K562 (cell line): ENCODE data around the gene CRIP3. TPM values are rescaled to one million over a fixed set of nuclear protein-coding genes. Genes with fewer than 3 reads are reported as not detected.

Source experiments
- ATAC-seq: fragments of 200-7000 bp; cut with Tn5 transposase; 3 replicates; pipeline ENCODE4 v1.9.1; 2020; ENCODE audit warnings: moderate library complexity
- BruUV-seq: library from RNA; stranded (reverse); fragments of 400-500 nt; replicated peaks from 2 replicates; lab custom pipeline; 2021; lab: Mats Ljungman, UMichigan
- CTCF ChIA-PET: fragments of 300-600 bp; formaldehyde crosslinking; extraction: SDS; loops from one replicate; lab custom pipeline; 2021; ENCODE audit warnings: low intra/inter-chr PET ratio; lab: Yijun Ruan, JAX
- POLR2A ChIA-PET: fragments of 300-600, 350-650 bp; sonication (Branson Sonifier 250); formaldehyde crosslinking; extraction: SDS; loops from one replicate; lab custom pipeline; 2021; ENCODE audit warnings: antibody characterized with exemption, inconsistent platforms; lab: Yijun Ruan, JAX
- DNase-seq, 4 experiments: peaks; one replicate each; pipeline versions ENCODE4 v3.0.0 to v3.0.0-alpha.2; 2011 to 2018; ENCODE audit warnings: low spot score in 3 of 4, mixed read lengths in 3 of 4; ENCODE audit errors: extremely low read depth in 1 of 4
- FAIRE-seq: peaks from 2 replicates; lab custom pipeline; 2011; peaks lifted over from hg19 to GRCh38; lab: Jason Lieb, UNC
- H2AFZ ChIP-seq: 2 replicates; pipeline ENCODE4 v1.6.0; 2011; ENCODE audit warnings: low read depth, low read length, control low read depth, inconsistent platforms
- H3K27ac ChIP-seq: fragments of 200-600 bp; 3 replicates; pipeline ENCODE4 v1.8.0; 2011; ENCODE audit warnings: low read depth, mild to moderate bottlenecking, control low read depth, inconsistent platforms, low read length, moderate library complexity, mixed read lengths; ENCODE audit errors: extremely low read depth
- H3K27me3 ChIP-seq, 2 experiments: fragments of 300-600 bp in 1 of 2; 2 replicates in 1 of 2; 3 replicates in 1 of 2; pipeline versions ENCODE4 v1.6.0 to v1.8.0; 2011; ENCODE audit warnings: inconsistent platforms in 2 of 2, low read length in 2 of 2, mild to moderate bottlenecking in 1 of 2, mixed read lengths in 1 of 2, moderate library complexity in 1 of 2; ENCODE audit not compliant: control insufficient read depth in 2 of 2, insufficient read depth in 2 of 2
- H3K36me3 ChIP-seq: fragments of 300-600 bp; 3 replicates; pipeline ENCODE4 v1.8.0; 2011; ENCODE audit warnings: mild to moderate bottlenecking, low read length, inconsistent platforms; ENCODE audit not compliant: control insufficient read depth, insufficient read depth
- H3K4me1 ChIP-seq, 2 experiments: fragments of 200-600 bp in 1 of 2; replicated peaks in 1 of 2; 2 replicates in 1 of 2; 3 replicates in 1 of 2; pipeline versions ENCODE4 v1.5.1 to v1.8.0; 2011; ENCODE audit warnings: inconsistent platforms in 2 of 2, low read length in 2 of 2, mild to moderate bottlenecking in 1 of 2, mixed read lengths in 1 of 2, moderate library complexity in 1 of 2; ENCODE audit not compliant: control insufficient read depth in 2 of 2, insufficient read depth in 2 of 2
- H3K4me2 ChIP-seq: 2 replicates; pipeline ENCODE4 v1.6.1; 2011; ENCODE audit warnings: low read length, control low read depth, inconsistent platforms, mixed read lengths; ENCODE audit not compliant: insufficient read depth
- H3K4me3 ChIP-seq: fragments of 200-600 bp; sonication (generic), shearing (Covaris generic); 2 replicates; pipeline ENCODE4 v1.5.1; 2016; ENCODE audit warnings: control low read depth, inconsistent platforms
- H3K79me2 ChIP-seq: fragments of 200-600 bp; 3 replicates; pipeline ENCODE4 v1.8.0; 2011; ENCODE audit warnings: low read length, inconsistent platforms; ENCODE audit not compliant: control insufficient read depth, insufficient read depth
- H3K9ac ChIP-seq, 2 experiments: 2 replicates each; pipeline versions ENCODE4 v1.6.0 to v1.6.1; 2011; ENCODE audit warnings: low read depth in 2 of 2, low read length in 2 of 2, control low read depth in 1 of 2, inconsistent platforms in 1 of 2, mild to moderate bottlenecking in 1 of 2, mixed read lengths in 1 of 2; ENCODE audit not compliant: insufficient read depth in 1 of 2
- H3K9me1 ChIP-seq: one replicate; pipeline ENCODE4 v1.6.0; 2011; ENCODE audit warnings: inconsistent platforms, mild to moderate bottlenecking, low read length, moderate library complexity; ENCODE audit not compliant: control insufficient read depth, insufficient read depth
- H3K9me3 ChIP-seq: replicated peaks from 2 replicates; pipeline ENCODE4 v1.5.1; 2011; ENCODE audit warnings: low read depth, low read length, inconsistent platforms; ENCODE audit not compliant: control insufficient read depth, insufficient read depth
- H4K20me1 ChIP-seq: replicated peaks from 2 replicates; pipeline ENCODE4 v1.6.1; 2011; ENCODE audit warnings: low read length, inconsistent platforms, mixed read lengths; ENCODE audit not compliant: control insufficient read depth, insufficient read depth
- CBFA2T3 ChIP-seq: fragments of 450-650 bp; IDR thresholded peaks from 2 replicates; pipeline ENCODE4 v1.6.1; 2017
- JUND ChIP-seq, 2 experiments: IDR thresholded peaks; 2 replicates in 1 of 2; 3 replicates in 1 of 2; pipeline ENCODE4 v1.6.1; 2011; ENCODE audit warnings: borderline replicate concordance in 2 of 2, low read depth in 2 of 2, low read length in 2 of 2, improper control_type of control experiment in 1 of 2, missing biosample characterization in 1 of 2, missing genetic modification characterization in 1 of 2, missing genetic modification reagents in 1 of 2
- NFIC ChIP-seq: fragments of 450-650 bp; IDR thresholded peaks from 2 replicates; pipeline ENCODE4 v1.6.1; 2017; ENCODE audit warnings: mild to moderate bottlenecking, inconsistent platforms
- NR3C1 ChIP-seq: sonication (generic); formaldehyde crosslinking; IDR thresholded peaks from 2 replicates; pipeline ENCODE4 v1.8.1; 2022; ENCODE audit warnings: missing genetic modification reagents
- WGBS: fragments of 100-300 bp; shearing (Covaris generic); methylation state at CpG from one replicate; pipeline ENCODE4 v1.1.6; 2016; ENCODE audit warnings: low coverage, mixed read lengths; ENCODE audit not compliant: insufficient coverage; ENCODE audit errors: missing lambda C conversion rate; 5-methylcytosine and 5-hydroxymethylcytosine counted together
- in situ Hi-C: fragments of 300-500 bp; cut with MboI; formaldehyde crosslinking; loops from 4 replicates; pipeline ENCODE4 v1.15.0; 2018; ENCODE audit warnings: inconsistent platforms, mixed read lengths
- intact Hi-C: fragments of 100-400 bp; cut with micrococcal nuclease; formaldehyde crosslinking; loops from 2 replicates; pipeline ENCODE4 v1.14.2; 2022
- polyA plus RNA-seq, 8 experiments: library from polyadenylated mRNA; depleted of rRNA in 4 of 8; stranded (reverse) in 5 of 8; unstranded in 3 of 8; fragments of >200 nt; fragmentation: Nextera tagmentation in 2 of 8; fragmentation: Illumina TruSeq in 1 of 8; extraction: Ambion mirVana in 2 of 8; extraction: Trizol in 1 of 8; gene quantifications; 2 replicates each; pipeline versions ENCODE4 v1.2.1 to v1.2.3, GENCODE V29; 2011 to 2014; ENCODE audit warnings: inconsistent platforms in 1 of 8, missing spikeins in 1 of 8
- total RNA-seq, 7 experiments: library from RNA; depleted of rRNA in 6 of 7; stranded (reverse); fragments of >200 nt in 6 of 7; fragmentation: Illumina TruSeq in 2 of 7; extraction: Trizol in 2 of 7; gene quantifications; 2 replicates each; pipeline versions ENCODE4 v1.2.1 to v1.2.3, GENCODE V29; 2011 to 2021; ENCODE audit warnings: low replicate concordance in 1 of 7
- TF ChIP-seq, protein P1 (sequence below): fragments of 450-650 bp; IDR thresholded peaks from 2 replicates; pipeline ENCODE4 v1.6.1; 2016; ENCODE audit warnings: mild to moderate bottlenecking, moderate library complexity
- TF ChIP-seq, protein P2 (sequence below): fragments of 450-650 bp; IDR thresholded peaks from 2 replicates; pipeline ENCODE4 v1.7.0; 2016; ENCODE audit warnings: borderline replicate concordance

CRIP3 gene
- total and polyA plus RNA-seq, 9 of the 15 experiments (the other 6 are each of a cell fraction or from before 2014, with no cell fraction given) = 0.36 to 2.1 (median 0.87) TPM

DNA sequence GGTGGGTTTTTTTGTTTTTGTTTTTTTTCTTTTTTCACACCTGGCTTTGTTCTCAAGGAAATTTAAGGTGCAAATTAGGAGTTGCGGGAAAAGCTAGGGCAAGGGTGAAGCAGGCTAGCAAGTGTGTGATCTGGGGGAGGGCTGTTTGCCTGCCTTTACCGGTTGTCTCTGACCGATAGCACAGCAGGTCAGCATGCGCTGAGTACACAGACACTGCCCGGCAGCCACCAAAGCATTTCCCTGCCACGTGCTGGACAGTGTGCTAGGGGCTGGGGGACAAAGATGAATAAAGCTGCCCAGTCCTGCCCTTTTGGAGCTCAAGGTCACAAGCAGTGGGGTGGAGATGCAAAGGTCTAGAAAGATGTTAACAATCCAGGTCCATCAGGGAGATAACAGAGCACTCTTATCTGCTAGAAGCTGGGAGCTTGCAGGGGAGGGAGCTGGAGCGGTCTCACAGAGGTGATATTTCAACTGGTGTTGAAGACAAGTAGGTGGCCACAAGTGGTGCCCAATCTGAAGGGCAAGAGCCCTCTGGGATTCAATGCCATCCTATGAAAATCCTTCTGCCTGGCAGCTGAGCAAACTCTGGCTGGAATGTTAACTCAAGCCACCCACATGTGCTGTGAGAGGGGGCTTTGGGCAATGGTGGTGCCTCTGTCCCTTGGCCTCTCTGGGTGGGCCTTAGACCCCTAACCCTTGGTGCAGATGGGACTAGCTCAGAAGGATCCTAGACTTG, 40.8 kb downstream of the CRIP3 start:
- no peaks in the 10 kb centered on the region for H3K36me3 ChIP-seq
- H3K79me2 ChIP-seq = no peaks in the 10 kb centered on the region
- BruUV-seq = no TSS peak
- H3K9ac ChIP-seq = peak overlapping the region; percentile 12 to 61; a peak in 3 of 4 replicates
- no peak overlapping the region for H3K4me3 ChIP-seq
- H3K9me3 ChIP-seq = no peaks in the 10 kb centered on the region
- WGBS = 0% methylated on average over 7 of the region's 7 CpGs
- H3K27me3 ChIP-seq = peaks cover 0 to 12% of the 10 kb centered on the region in 2 experiments; a peak in 3 of 5 replicates
- peak; percentile 84 for FAIRE-seq
- intact Hi-C loops (loop anchor here (10.0 kb wide), 2 partner anchors 363 to 807 kb away; no protein-coding TSS in a partner anchor), in situ Hi-C loops (no loop called here)
- ChIA-PET CTCF (no interaction called here), POLR2A (interaction anchor here (0.6 to 2.2 kb wide), 6 partner anchors 11 to 197 kb away, joined by 3 to 19 read pairs (median 3); no protein-coding TSS in a partner anchor)
- H3K9me1 ChIP-seq = no peaks in the 10 kb centered on the region
- peak overlapping the region; percentile 52 for H3K4me2 ChIP-seq
- peak; percentile 74 for ATAC-seq
- H4K20me1 ChIP-seq = peaks cover 10% of the 10 kb centered on the region; the same call in 1 of the 2 replicates
- no peak overlapping the region for H3K27ac ChIP-seq
- peak; percentile 77 to 81 (median 79) for DNase-seq
- peak overlapping the region; percentile 73 for H2AFZ ChIP-seq
- peaks cover 28 to 40% of the 10 kb centered on the region in 2 experiments for H3K4me1 ChIP-seq
- TF ChIP-seq, protein P1, sequence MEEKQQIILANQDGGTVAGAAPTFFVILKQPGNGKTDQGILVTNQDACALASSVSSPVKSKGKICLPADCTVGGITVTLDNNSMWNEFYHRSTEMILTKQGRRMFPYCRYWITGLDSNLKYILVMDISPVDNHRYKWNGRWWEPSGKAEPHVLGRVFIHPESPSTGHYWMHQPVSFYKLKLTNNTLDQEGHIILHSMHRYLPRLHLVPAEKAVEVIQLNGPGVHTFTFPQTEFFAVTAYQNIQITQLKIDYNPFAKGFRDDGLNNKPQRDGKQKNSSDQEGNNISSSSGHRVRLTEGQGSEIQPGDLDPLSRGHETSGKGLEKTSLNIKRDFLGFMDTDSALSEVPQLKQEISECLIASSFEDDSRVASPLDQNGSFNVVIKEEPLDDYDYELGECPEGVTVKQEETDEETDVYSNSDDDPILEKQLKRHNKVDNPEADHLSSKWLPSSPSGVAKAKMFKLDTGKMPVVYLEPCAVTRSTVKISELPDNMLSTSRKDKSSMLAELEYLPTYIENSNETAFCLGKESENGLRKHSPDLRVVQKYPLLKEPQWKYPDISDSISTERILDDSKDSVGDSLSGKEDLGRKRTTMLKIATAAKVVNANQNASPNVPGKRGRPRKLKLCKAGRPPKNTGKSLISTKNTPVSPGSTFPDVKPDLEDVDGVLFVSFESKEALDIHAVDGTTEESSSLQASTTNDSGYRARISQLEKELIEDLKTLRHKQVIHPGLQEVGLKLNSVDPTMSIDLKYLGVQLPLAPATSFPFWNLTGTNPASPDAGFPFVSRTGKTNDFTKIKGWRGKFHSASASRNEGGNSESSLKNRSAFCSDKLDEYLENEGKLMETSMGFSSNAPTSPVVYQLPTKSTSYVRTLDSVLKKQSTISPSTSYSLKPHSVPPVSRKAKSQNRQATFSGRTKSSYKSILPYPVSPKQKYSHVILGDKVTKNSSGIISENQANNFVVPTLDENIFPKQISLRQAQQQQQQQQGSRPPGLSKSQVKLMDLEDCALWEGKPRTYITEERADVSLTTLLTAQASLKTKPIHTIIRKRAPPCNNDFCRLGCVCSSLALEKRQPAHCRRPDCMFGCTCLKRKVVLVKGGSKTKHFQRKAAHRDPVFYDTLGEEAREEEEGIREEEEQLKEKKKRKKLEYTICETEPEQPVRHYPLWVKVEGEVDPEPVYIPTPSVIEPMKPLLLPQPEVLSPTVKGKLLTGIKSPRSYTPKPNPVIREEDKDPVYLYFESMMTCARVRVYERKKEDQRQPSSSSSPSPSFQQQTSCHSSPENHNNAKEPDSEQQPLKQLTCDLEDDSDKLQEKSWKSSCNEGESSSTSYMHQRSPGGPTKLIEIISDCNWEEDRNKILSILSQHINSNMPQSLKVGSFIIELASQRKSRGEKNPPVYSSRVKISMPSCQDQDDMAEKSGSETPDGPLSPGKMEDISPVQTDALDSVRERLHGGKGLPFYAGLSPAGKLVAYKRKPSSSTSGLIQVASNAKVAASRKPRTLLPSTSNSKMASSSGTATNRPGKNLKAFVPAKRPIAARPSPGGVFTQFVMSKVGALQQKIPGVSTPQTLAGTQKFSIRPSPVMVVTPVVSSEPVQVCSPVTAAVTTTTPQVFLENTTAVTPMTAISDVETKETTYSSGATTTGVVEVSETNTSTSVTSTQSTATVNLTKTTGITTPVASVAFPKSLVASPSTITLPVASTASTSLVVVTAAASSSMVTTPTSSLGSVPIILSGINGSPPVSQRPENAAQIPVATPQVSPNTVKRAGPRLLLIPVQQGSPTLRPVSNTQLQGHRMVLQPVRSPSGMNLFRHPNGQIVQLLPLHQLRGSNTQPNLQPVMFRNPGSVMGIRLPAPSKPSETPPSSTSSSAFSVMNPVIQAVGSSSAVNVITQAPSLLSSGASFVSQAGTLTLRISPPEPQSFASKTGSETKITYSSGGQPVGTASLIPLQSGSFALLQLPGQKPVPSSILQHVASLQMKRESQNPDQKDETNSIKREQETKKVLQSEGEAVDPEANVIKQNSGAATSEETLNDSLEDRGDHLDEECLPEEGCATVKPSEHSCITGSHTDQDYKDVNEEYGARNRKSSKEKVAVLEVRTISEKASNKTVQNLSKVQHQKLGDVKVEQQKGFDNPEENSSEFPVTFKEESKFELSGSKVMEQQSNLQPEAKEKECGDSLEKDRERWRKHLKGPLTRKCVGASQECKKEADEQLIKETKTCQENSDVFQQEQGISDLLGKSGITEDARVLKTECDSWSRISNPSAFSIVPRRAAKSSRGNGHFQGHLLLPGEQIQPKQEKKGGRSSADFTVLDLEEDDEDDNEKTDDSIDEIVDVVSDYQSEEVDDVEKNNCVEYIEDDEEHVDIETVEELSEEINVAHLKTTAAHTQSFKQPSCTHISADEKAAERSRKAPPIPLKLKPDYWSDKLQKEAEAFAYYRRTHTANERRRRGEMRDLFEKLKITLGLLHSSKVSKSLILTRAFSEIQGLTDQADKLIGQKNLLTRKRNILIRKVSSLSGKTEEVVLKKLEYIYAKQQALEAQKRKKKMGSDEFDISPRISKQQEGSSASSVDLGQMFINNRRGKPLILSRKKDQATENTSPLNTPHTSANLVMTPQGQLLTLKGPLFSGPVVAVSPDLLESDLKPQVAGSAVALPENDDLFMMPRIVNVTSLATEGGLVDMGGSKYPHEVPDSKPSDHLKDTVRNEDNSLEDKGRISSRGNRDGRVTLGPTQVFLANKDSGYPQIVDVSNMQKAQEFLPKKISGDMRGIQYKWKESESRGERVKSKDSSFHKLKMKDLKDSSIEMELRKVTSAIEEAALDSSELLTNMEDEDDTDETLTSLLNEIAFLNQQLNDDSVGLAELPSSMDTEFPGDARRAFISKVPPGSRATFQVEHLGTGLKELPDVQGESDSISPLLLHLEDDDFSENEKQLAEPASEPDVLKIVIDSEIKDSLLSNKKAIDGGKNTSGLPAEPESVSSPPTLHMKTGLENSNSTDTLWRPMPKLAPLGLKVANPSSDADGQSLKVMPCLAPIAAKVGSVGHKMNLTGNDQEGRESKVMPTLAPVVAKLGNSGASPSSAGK = peak; percentile 97
- TF ChIP-seq, protein P2, sequence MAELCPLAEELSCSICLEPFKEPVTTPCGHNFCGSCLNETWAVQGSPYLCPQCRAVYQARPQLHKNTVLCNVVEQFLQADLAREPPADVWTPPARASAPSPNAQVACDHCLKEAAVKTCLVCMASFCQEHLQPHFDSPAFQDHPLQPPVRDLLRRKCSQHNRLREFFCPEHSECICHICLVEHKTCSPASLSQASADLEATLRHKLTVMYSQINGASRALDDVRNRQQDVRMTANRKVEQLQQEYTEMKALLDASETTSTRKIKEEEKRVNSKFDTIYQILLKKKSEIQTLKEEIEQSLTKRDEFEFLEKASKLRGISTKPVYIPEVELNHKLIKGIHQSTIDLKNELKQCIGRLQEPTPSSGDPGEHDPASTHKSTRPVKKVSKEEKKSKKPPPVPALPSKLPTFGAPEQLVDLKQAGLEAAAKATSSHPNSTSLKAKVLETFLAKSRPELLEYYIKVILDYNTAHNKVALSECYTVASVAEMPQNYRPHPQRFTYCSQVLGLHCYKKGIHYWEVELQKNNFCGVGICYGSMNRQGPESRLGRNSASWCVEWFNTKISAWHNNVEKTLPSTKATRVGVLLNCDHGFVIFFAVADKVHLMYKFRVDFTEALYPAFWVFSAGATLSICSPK = 0 out of 2 replicates have a peak, but pooled peaks have one; percentile 32
- peak; percentile 40; the same call in 1 of the 2 replicates for TF ChIP-seq NFIC
- TF ChIP-seq NR3C1 (CRISPR knock-in tag) = no peak
- TF ChIP-seq CBFA2T3 = peak; percentile 86
- TF ChIP-seq JUND (IDR thresholded peaks at IDR 0.05; ENCODE audit: borderline replicate concordance, low read depth, low read length) = 0 out of 2 replicates have a peak, but pooled peaks have one; percentile 4
- peak; percentile 14; the same call in 1 of the 3 replicates for TF ChIP-seq JUND (tag; IDR thresholded peaks at IDR 0.05; ENCODE audit: borderline replicate concordance, low read depth, low read length)
